K562 (cell line): ENCODE data around the gene RINL. TPM values are rescaled to one million over a fixed set of nuclear protein-coding genes. Genes with fewer than 3 reads are reported as not detected.

Experiments
- ATAC-seq: fragments of 200-7000 bp; cut with Tn5 transposase; 3 replicates; pipeline ENCODE4 v1.9.1; 2020; ENCODE audit warnings: moderate library complexity
- BruUV-seq: library from RNA; stranded (reverse); fragments of 400-500 nt; replicated peaks from 2 replicates; lab custom pipeline; 2021; lab: Mats Ljungman, UMichigan
- CTCF ChIA-PET: fragments of 300-600 bp; formaldehyde crosslinking; extraction: SDS; loops from one replicate; lab custom pipeline; 2021; ENCODE audit warnings: low intra/inter-chr PET ratio; lab: Yijun Ruan, JAX
- POLR2A ChIA-PET: fragments of 300-600, 350-650 bp; sonication (Branson Sonifier 250); formaldehyde crosslinking; extraction: SDS; loops from one replicate; lab custom pipeline; 2021; ENCODE audit warnings: antibody characterized with exemption, inconsistent platforms; lab: Yijun Ruan, JAX
- DNase-seq, 4 experiments: peaks; one replicate each; pipeline versions ENCODE4 v3.0.0 to v3.0.0-alpha.2; 2011 to 2018; ENCODE audit warnings: low spot score in 3 of 4, mixed read lengths in 3 of 4; ENCODE audit errors: extremely low read depth in 1 of 4
- FAIRE-seq: peaks from 2 replicates; lab custom pipeline; 2011; peaks lifted over from hg19 to GRCh38; lab: Jason Lieb, UNC
- H2AFZ ChIP-seq: 2 replicates; pipeline ENCODE4 v1.6.0; 2011; ENCODE audit warnings: low read depth, low read length, control low read depth, inconsistent platforms
- H3K27ac ChIP-seq: fragments of 200-600 bp; 3 replicates; pipeline ENCODE4 v1.8.0; 2011; ENCODE audit warnings: low read depth, mild to moderate bottlenecking, control low read depth, inconsistent platforms, low read length, moderate library complexity, mixed read lengths; ENCODE audit errors: extremely low read depth
- H3K27me3 ChIP-seq, 2 experiments: fragments of 300-600 bp in 1 of 2; 2 replicates in 1 of 2; 3 replicates in 1 of 2; pipeline versions ENCODE4 v1.6.0 to v1.8.0; 2011; ENCODE audit warnings: inconsistent platforms in 2 of 2, low read length in 2 of 2, mild to moderate bottlenecking in 1 of 2, mixed read lengths in 1 of 2, moderate library complexity in 1 of 2; ENCODE audit not compliant: control insufficient read depth in 2 of 2, insufficient read depth in 2 of 2
- H3K36me3 ChIP-seq: fragments of 300-600 bp; 3 replicates; pipeline ENCODE4 v1.8.0; 2011; ENCODE audit warnings: mild to moderate bottlenecking, low read length, inconsistent platforms; ENCODE audit not compliant: control insufficient read depth, insufficient read depth
- H3K4me1 ChIP-seq, 2 experiments: fragments of 200-600 bp in 1 of 2; replicated peaks in 1 of 2; 2 replicates in 1 of 2; 3 replicates in 1 of 2; pipeline versions ENCODE4 v1.5.1 to v1.8.0; 2011; ENCODE audit warnings: inconsistent platforms in 2 of 2, low read length in 2 of 2, mild to moderate bottlenecking in 1 of 2, mixed read lengths in 1 of 2, moderate library complexity in 1 of 2; ENCODE audit not compliant: control insufficient read depth in 2 of 2, insufficient read depth in 2 of 2
- H3K4me2 ChIP-seq: 2 replicates; pipeline ENCODE4 v1.6.1; 2011; ENCODE audit warnings: low read length, control low read depth, inconsistent platforms, mixed read lengths; ENCODE audit not compliant: insufficient read depth
- H3K4me3 ChIP-seq: fragments of 200-600 bp; sonication (generic), shearing (Covaris generic); 2 replicates; pipeline ENCODE4 v1.5.1; 2016; ENCODE audit warnings: control low read depth, inconsistent platforms
- H3K79me2 ChIP-seq: fragments of 200-600 bp; 3 replicates; pipeline ENCODE4 v1.8.0; 2011; ENCODE audit warnings: low read length, inconsistent platforms; ENCODE audit not compliant: control insufficient read depth, insufficient read depth
- H3K9ac ChIP-seq, 2 experiments: 2 replicates each; pipeline versions ENCODE4 v1.6.0 to v1.6.1; 2011; ENCODE audit warnings: low read depth in 2 of 2, low read length in 2 of 2, control low read depth in 1 of 2, inconsistent platforms in 1 of 2, mild to moderate bottlenecking in 1 of 2, mixed read lengths in 1 of 2; ENCODE audit not compliant: insufficient read depth in 1 of 2
- H3K9me1 ChIP-seq: one replicate; pipeline ENCODE4 v1.6.0; 2011; ENCODE audit warnings: inconsistent platforms, mild to moderate bottlenecking, low read length, moderate library complexity; ENCODE audit not compliant: control insufficient read depth, insufficient read depth
- H3K9me3 ChIP-seq: replicated peaks from 2 replicates; pipeline ENCODE4 v1.5.1; 2011; ENCODE audit warnings: low read depth, low read length, inconsistent platforms; ENCODE audit not compliant: control insufficient read depth, insufficient read depth
- H4K20me1 ChIP-seq: replicated peaks from 2 replicates; pipeline ENCODE4 v1.6.1; 2011; ENCODE audit warnings: low read length, inconsistent platforms, mixed read lengths; ENCODE audit not compliant: control insufficient read depth, insufficient read depth
- HMG20B ChIP-seq: fragments of 250-450 bp; sonication (Bioruptor Pico); IDR thresholded peaks from 2 replicates; pipeline ENCODE4 v1.5.0; 2021; ENCODE audit warnings: mild to moderate bottlenecking
- HNRNPL ChIP-seq: fragments of 200-400 bp; formaldehyde crosslinking; IDR thresholded peaks from 2 replicates; pipeline ENCODE4 v1.6.1; 2017; ENCODE audit warnings: low read depth, mild to moderate bottlenecking, low read length
- HOMEZ ChIP-seq: fragments of 250-450 bp; sonication (Bioruptor Pico); IDR thresholded peaks from 2 replicates; pipeline ENCODE4 v1.4.0; 2020; ENCODE audit warnings: mild to moderate bottlenecking, moderate library complexity
- ILK ChIP-seq: fragments of 450-650 bp; IDR thresholded peaks from 2 replicates; pipeline ENCODE4 v1.6.1; 2016; ENCODE audit warnings: missing genetic modification characterization, low read depth, mild to moderate bottlenecking, missing compliant biosample characterization, moderate library complexity, borderline replicate concordance
- MTA2 ChIP-seq: fragments of 450-650 bp; IDR thresholded peaks from 2 replicates; pipeline ENCODE4 v1.6.1; 2016; ENCODE audit warnings: low read depth
- NFIC ChIP-seq: fragments of 450-650 bp; IDR thresholded peaks from 2 replicates; pipeline ENCODE4 v1.6.1; 2017; ENCODE audit warnings: mild to moderate bottlenecking, inconsistent platforms
- PKNOX1 ChIP-seq: fragments of 450-650 bp; IDR thresholded peaks from 2 replicates; pipeline ENCODE4 v1.6.1; 2016
- RCOR1 ChIP-seq, 2 experiments: IDR thresholded peaks; 2 replicates each; pipeline ENCODE4 v1.6.1; 2012; ENCODE audit warnings: low read depth in 2 of 2, low read length in 2 of 2, borderline replicate concordance in 1 of 2, improper control_type of control experiment in 1 of 2
- SIN3A ChIP-seq, 2 experiments: fragments of 150-350 bp in 1 of 2; IDR thresholded peaks; 2 replicates each; pipeline ENCODE4 v1.6.1; 2011 to 2016; ENCODE audit warnings: borderline replicate concordance in 2 of 2, low read depth in 2 of 2, low read length in 2 of 2, mild to moderate bottlenecking in 2 of 2, moderate library complexity in 2 of 2; ENCODE audit not compliant: control insufficient read depth in 1 of 2
- STAT5A ChIP-seq: IDR thresholded peaks from 2 replicates; pipeline ENCODE4 v1.6.1; 2012; ENCODE audit warnings: low read length, inconsistent platforms, borderline replicate concordance
- ZBTB17 ChIP-seq: fragments of 450-650 bp; formaldehyde crosslinking; IDR thresholded peaks from 2 replicates; pipeline ENCODE4 v1.4.0; 2020; ENCODE audit warnings: mild to moderate bottlenecking
- ZNF316 ChIP-seq: fragments of 450-650 bp; IDR thresholded peaks from 2 replicates; pipeline ENCODE4 v1.6.1; 2016
- ZNF589 ChIP-seq: fragments of 200-800 bp; sonication (Bioruptor generic); IDR thresholded peaks from 2 replicates; pipeline ENCODE4 v1.6.1; 2016; ENCODE audit warnings: low read depth, missing genetic modification characterization, missing compliant biosample characterization
- WGBS: fragments of 100-300 bp; shearing (Covaris generic); methylation state at CpG from one replicate; pipeline ENCODE4 v1.1.6; 2016; ENCODE audit warnings: low coverage, mixed read lengths; ENCODE audit not compliant: insufficient coverage; ENCODE audit errors: missing lambda C conversion rate; 5-methylcytosine and 5-hydroxymethylcytosine counted together
- in situ Hi-C: fragments of 300-500 bp; cut with MboI; formaldehyde crosslinking; loops from 4 replicates; pipeline ENCODE4 v1.15.0; 2018; ENCODE audit warnings: inconsistent platforms, mixed read lengths
- intact Hi-C: fragments of 100-400 bp; cut with micrococcal nuclease; formaldehyde crosslinking; loops from 2 replicates; pipeline ENCODE4 v1.14.2; 2022
- polyA plus RNA-seq, 8 experiments: library from polyadenylated mRNA; depleted of rRNA in 4 of 8; stranded (reverse) in 5 of 8; unstranded in 3 of 8; fragments of >200 nt; fragmentation: Nextera tagmentation in 2 of 8; fragmentation: Illumina TruSeq in 1 of 8; extraction: Ambion mirVana in 2 of 8; extraction: Trizol in 1 of 8; gene quantifications; 2 replicates each; pipeline versions ENCODE4 v1.2.1 to v1.2.3, GENCODE V29; 2011 to 2014; ENCODE audit warnings: inconsistent platforms in 1 of 8, missing spikeins in 1 of 8
- total RNA-seq, 7 experiments: library from RNA; depleted of rRNA in 6 of 7; stranded (reverse); fragments of >200 nt in 6 of 7; fragmentation: Illumina TruSeq in 2 of 7; extraction: Trizol in 2 of 7; gene quantifications; 2 replicates each; pipeline versions ENCODE4 v1.2.1 to v1.2.3, GENCODE V29; 2011 to 2021; ENCODE audit warnings: low replicate concordance in 1 of 7
- TF ChIP-seq, protein P1 (sequence below): fragments of 250-450 bp; sonication (Bioruptor Pico); IDR thresholded peaks from 2 replicates; pipeline ENCODE4 v1.5.0; 2021; ENCODE audit warnings: mild to moderate bottlenecking, borderline replicate concordance

The RINL gene
- total and polyA plus RNA-seq, 9 of the 15 experiments (the other 6 are each of a cell fraction or from before 2014, with no cell fraction given): 0.82 to 10.9 (median 4.9) TPM

DNA sequence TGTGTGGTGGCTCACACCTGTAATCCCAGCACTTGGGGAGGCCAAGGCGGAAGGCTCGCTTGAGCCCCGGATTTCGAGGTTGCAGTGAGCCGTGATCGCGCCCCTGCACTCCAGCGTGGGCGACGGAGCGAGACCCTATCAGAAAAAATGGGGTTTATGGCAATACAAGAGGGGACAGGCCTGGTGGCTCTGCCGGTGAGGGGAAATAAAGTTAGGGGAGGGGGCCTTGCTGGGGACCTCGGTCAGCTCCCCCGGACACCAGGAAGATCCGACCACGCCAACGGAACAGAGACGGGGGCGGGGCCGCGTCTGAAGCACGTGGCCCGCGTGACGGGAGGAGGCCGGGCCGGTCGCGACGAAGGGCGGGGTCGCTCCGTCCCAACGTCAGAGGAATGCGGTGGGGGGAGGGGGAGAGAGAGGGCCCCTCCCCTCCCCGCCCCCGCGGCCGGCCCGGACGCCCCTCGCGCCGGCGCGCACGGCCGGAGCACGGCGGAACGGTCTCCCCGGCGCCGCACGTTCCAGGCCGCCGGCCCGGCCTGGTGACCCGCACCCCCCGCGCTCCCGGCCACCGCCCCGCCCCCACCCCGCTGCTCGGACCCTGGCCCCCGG lies 26.3 kb downstream of the RINL start:
- in situ Hi-C loops: no loop called here
- DNase-seq: peak; percentile 88 to 97 (median 92)
- Histone ChIP-seq H3K4me2 (peak overlapping the region; percentile 99), H3K9me1 (no peaks in the 10 kb centered on the region), H3K27me3 (no peaks in the 10 kb centered on the region), H3K9me3 (no peaks in the 10 kb centered on the region), H4K20me1 (peaks cover 5% of the 10 kb centered on the region), H2AFZ (peak overlapping the region; percentile 48), H3K36me3 (peaks cover 23% of the 10 kb centered on the region), H3K27ac (peak overlapping the region; percentile 96), H3K4me1 (peaks cover 16 to 51% of the 10 kb centered on the region in 2 experiments; a peak in 4 of 5 replicates), H3K9ac (peak overlapping the region; percentile 93 to 97), H3K79me2 (peaks cover 40% of the 10 kb centered on the region), H3K4me3 (peak overlapping the region; percentile 80)
- intact Hi-C loops: loop anchor here (2.0 kb wide), 1 partner anchor 35 kb away; no protein-coding TSS in a partner anchor
- ChIA-PET CTCF (interaction anchor here (1.0 kb wide), 1 partner anchor 79 kb away, joined by 3 read pairs; the partner anchor contains the start of genes MRPS12 and SARS2), POLR2A (interaction anchor here (0.7 to 6.0 kb wide), 5 partner anchors 9 to 20 kb away, joined by 3 to 58 read pairs (median 4); partner anchors contain the start of gene ECH1)
- BruUV-seq: no TSS peak
- ATAC-seq: peak; percentile 43
- WGBS: 0% methylated on average over 24 of the region's 67 CpGs
- FAIRE-seq: peak; percentile 19
- TF ChIP-seq MTA2 (0 out of 2 replicates have a peak, but pooled peaks have one; percentile 6), HMG20B (CRISPR knock-in tag) (no peak), HNRNPL (no peak), RCOR1 (IDR thresholded peaks at IDR 0.05; ENCODE audit: borderline replicate concordance in 1 of 2, low read depth in 2 of 2, low read length in 2 of 2) (no peak; a peak in 1 of 4 replicates), PKNOX1 (peak; percentile 40; the same call in 1 of the 2 replicates), ZNF316 (no peak), SIN3A (IDR thresholded peaks at IDR 0.05; ENCODE audit: borderline replicate concordance in 2 of 2, control insufficient read depth in 1 of 2, low read depth in 2 of 2, low read length in 2 of 2) (peak; percentile 67 to 86), NFIC (0 out of 2 replicates have a peak, but pooled peaks have one; percentile 9), ZBTB17 (CRISPR knock-in tag) (peak; percentile 58; the same call in 1 of the 2 replicates), STAT5A (no peak), ZNF589 (no peak), ILK (tag) (no peak), HOMEZ (CRISPR knock-in tag) (no peak)
- TF ChIP-seq, protein P1, sequence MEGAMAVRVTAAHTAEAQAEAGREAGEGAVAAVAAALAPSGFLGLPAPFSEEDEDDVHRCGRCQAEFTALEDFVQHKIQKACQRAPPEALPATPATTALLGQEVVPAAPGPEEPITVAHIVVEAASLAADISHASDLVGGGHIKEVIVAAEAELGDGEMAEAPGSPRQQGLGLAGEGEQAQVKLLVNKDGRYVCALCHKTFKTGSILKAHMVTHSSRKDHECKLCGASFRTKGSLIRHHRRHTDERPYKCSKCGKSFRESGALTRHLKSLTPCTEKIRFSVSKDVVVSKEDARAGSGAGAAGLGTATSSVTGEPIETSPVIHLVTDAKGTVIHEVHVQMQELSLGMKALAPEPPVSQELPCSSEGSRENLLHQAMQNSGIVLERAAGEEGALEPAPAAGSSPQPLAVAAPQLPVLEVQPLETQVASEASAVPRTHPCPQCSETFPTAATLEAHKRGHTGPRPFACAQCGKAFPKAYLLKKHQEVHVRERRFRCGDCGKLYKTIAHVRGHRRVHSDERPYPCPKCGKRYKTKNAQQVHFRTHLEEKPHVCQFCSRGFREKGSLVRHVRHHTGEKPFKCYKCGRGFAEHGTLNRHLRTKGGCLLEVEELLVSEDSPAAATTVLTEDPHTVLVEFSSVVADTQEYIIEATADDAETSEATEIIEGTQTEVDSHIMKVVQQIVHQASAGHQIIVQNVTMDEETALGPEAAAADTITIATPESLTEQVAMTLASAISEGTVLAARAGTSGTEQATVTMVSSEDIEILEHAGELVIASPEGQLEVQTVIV: no peak
